Testis (tissue), 3 donors: ENCODE results near the gene TMEM119. TPM values are rescaled to one million over a fixed set of nuclear protein-coding genes. Genes with fewer than 3 reads are reported as not detected.

Experiments used
- DNase-seq: peaks from one replicate; pipeline ENCODE4 v3.0.0-alpha.2; 2019
- H3K27ac ChIP-seq, 2 donors: fragments of 200-600 bp; sonication (generic); one replicate each; pipeline ENCODE4 v1.5.1; 2019
- H3K27me3 ChIP-seq: fragments of 200-600 bp; sonication (generic); one replicate; pipeline ENCODE4 v1.5.1; 2019
- H3K36me3 ChIP-seq: fragments of 200-600 bp; sonication (generic); one replicate; pipeline ENCODE4 v1.5.1; 2017; ENCODE audit warnings: low read depth; ENCODE audit errors: missing control alignments
- H3K4me1 ChIP-seq: fragments of 200-600 bp; sonication (generic); one replicate; pipeline ENCODE4 v1.5.1; 2019
- H3K4me3 ChIP-seq, 2 donors: fragments of 200-600 bp; sonication (generic); one replicate each; pipeline ENCODE4 v1.5.1; 2017 to 2019
- H3K9me3 ChIP-seq: fragments of 200-600 bp; sonication (generic); one replicate; pipeline ENCODE4 v1.5.1; 2017
- CTCF ChIP-seq, 3 experiments: fragments of 450-650 bp in 2 of 3; fragments of 200-600 bp in 1 of 3; sonication (generic) in 1 of 3; IDR thresholded peaks; one replicate each; pipeline ENCODE4 v1.5.1; 2016 to 2019; ENCODE audit warnings: antibody characterized with exemption in 3 of 3, mild to moderate bottlenecking in 2 of 3, moderate library complexity in 1 of 3
- POLR2A ChIP-seq: fragments of 450-650 bp; IDR thresholded peaks from one replicate; pipeline ENCODE4 v1.6.1; 2017; ENCODE audit warnings: antibody characterized with exemption, mild to moderate bottlenecking, moderate library complexity
- WGBS, 2 donors: methylation state at CpG; one replicate each; pipeline ENCODE4 v1.1.5; 2018; 5-methylcytosine and 5-hydroxymethylcytosine counted together
- intact Hi-C: fragments of 100-400 bp; cut with DNase I; formaldehyde crosslinking; loops from one replicate; pipeline ENCODE4 v1.15.1; 2023; ENCODE audit warnings: low total_unique reads
- polyA plus RNA-seq: library from polyadenylated mRNA; stranded (reverse); fragments of 350-450 nt; fragmentation: Illumina TruSeq; extraction: RNeasy Lipid Tissue Mini Kit (QIAGEN cat#74804); gene quantifications from one replicate; pipeline ENCODE4 v1.2.3, GENCODE V29; 2014; ENCODE audit warnings: low read depth, low replicate concordance; ENCODE audit not compliant: insufficient read depth
- total RNA-seq, 2 donors: library from RNA; depleted of rRNA; stranded (reverse); fragments of >200 nt; gene quantifications; one replicate each; pipeline ENCODE4 v1.2.3, GENCODE V29; 2016

Gene TMEM119
- total and polyA plus RNA-seq, 3 donors from 2014 or later = 5.3 to 17.1 (median 9.6) TPM

GRCh38 chr12:108608616-108609015 lies 10.7 kb upstream of the TMEM119 start:
- Histone ChIP-seq H3K9me3 (no peaks in the 10 kb centered on the region), H3K36me3 (no peaks in the 10 kb centered on the region), H3K27me3 (no peaks in the 10 kb centered on the region), H3K4me1 (peaks cover 10% of the 10 kb centered on the region), H3K27ac (no peak overlapping the region), H3K4me3 (no peak overlapping the region)
- no peak for DNase-seq
- intact Hi-C loops = no loop called here
- 77 to 88% methylated on average over 5 of the region's 5 CpGs for WGBS, 2 donors
- TF ChIP-seq CTCF (IDR thresholded peaks at IDR 0.05) = no peak
- no peak for TF ChIP-seq POLR2A

GRCh38 chr12:108607981-108608600 lies 10.2 kb upstream of the TMEM119 start:
- 94 to 95% methylated on average over 10 of the region's 10 CpGs for WGBS, 2 donors
- Histone ChIP-seq H3K36me3 (no peaks in the 10 kb centered on the region), H3K9me3 (no peaks in the 10 kb centered on the region), H3K4me1 (peaks cover 10% of the 10 kb centered on the region), H3K27me3 (no peaks in the 10 kb centered on the region), H3K4me3 (no peak overlapping the region), H3K27ac (no peak overlapping the region)
- DNase-seq = no peak
- no peak for TF ChIP-seq CTCF (IDR thresholded peaks at IDR 0.05)
- no peak for TF ChIP-seq POLR2A
- intact Hi-C loops = no loop called here

GRCh38 chr12:108606492-108606891 lies 8.6 kb upstream of the TMEM119 start:
- no peak for TF ChIP-seq CTCF (IDR thresholded peaks at IDR 0.05)
- no peak for TF ChIP-seq POLR2A
- Histone ChIP-seq H3K27me3 (no peaks in the 10 kb centered on the region), H3K4me3 (no peak overlapping the region), H3K27ac (no peak overlapping the region), H3K9me3 (no peaks in the 10 kb centered on the region), H3K4me1 (peaks cover 10% of the 10 kb centered on the region), H3K36me3 (no peaks in the 10 kb centered on the region)
- intact Hi-C loops = no loop called here
- 93 to 97% methylated on average over 9 of the region's 9 CpGs for WGBS, 2 donors
- DNase-seq = no peak

- WGBS, 2 donors = 87 to 93% methylated on average over 4 of the region's 4 CpGs
- DNase-seq = no peak
- no peaks in the 10 kb centered on the region for H3K9me3 ChIP-seq
- H3K27me3 ChIP-seq = no peaks in the 10 kb centered on the region
- TF ChIP-seq POLR2A (no peak), CTCF (IDR thresholded peaks at IDR 0.05) (no peak)
- H3K4me3 ChIP-seq = no peak overlapping the region
- peaks cover 10% of the 10 kb centered on the region for H3K4me1 ChIP-seq
- H3K27ac ChIP-seq = no peak overlapping the region
- no peaks in the 10 kb centered on the region for H3K36me3 ChIP-seq
- intact Hi-C loops = no loop called here
These were observed 8.0 kb upstream of the TMEM119 start for GRCh38 chr12:108605690-108606406.
